ENCODE measurements around the gene PCDHGA12. TPM values are rescaled to one million over a fixed set of nuclear protein-coding genes. Genes with fewer than 3 reads are reported as not detected.

The PCDHGA12 gene
- total and polyA plus RNA-seq, 2 of the 8 experiments (the other 6 are each of a cell fraction or from before 2014, with no cell fraction given): 0.88 to 1.3 TPM

DNA sequence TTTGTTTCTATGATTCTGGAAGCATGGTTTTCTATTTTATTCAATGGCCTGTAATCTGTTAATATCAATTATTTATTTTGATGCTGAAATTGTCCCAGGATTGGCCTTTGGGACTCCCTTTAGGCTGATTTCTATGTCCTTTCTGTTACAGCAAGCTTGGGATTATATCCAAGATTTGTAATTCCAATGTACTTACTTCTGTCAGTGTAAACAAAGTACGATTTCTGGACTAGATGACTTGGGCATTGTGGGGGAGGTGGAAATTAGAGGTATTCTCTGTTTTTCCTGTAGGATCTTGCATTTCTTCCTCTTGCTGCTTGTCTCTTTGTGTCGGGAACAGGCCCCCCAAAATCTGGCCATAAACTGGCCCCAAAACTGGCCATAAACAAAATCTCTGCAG, 3.7 kb downstream of the PCDHGA12 start:
- H2BK5ac ChIP-seq (ENCODE audit: low read depth, low read length): no peak overlapping the region
- H2BK120ac ChIP-seq (replicated peaks; ENCODE audit: low read depth, low read length): no peak overlapping the region
- H3K18ac ChIP-seq (ENCODE audit: extremely low read depth, low read length): no peak overlapping the region
- no peak overlapping the region for H4K91ac ChIP-seq (replicated peaks; ENCODE audit: insufficient read length, low read length)
- H2AFZ ChIP-seq (ENCODE audit: low read length): no peak overlapping the region
- DNase-seq (ENCODE audit: low read depth in 1 of 2, low spot score in 2 of 2): no peak
- H3K9ac ChIP-seq (replicated peaks in 1 of 4; ENCODE audit: extremely low read depth in 1 of 4, low read depth in 3 of 4, low read length in 3 of 4): no peak overlapping the region
- no peak overlapping the region for H2BK12ac ChIP-seq (ENCODE audit: low read depth, low read length)
- 96% methylated on average over 2 of the region's 2 CpGs; no CpG with 5 or more reads in 1 of the 2 experiments for WGBS, 2 experiments (ENCODE audit: extremely low coverage in 1 of 2, insufficient coverage in 1 of 2, insufficient read length in 1 of 2, insufficient replicate concordance in 2 of 2, low coverage in 1 of 2, low lambda C conversion rate in 2 of 2, missing lambda C conversion rate in 1 of 2)
- peaks cover 18 to 28% of the 10 kb centered on the region in 2 experiments for H3K9me3 ChIP-seq (ENCODE audit: insufficient read depth in 2 of 2, low read depth in 1 of 2, low read length in 1 of 2)
- H3K36me3 ChIP-seq (ENCODE audit: control insufficient read depth in 2 of 4, insufficient read depth in 4 of 4, low read length in 3 of 4): peaks cover 0 to 6% (median 0%) of the 10 kb centered on the region in 4 experiments; a peak in 2 of 8 replicates
- ChIA-PET POLR2A (ENCODE audit: partially characterized antibody) (no interaction called here), CTCF (ENCODE audit: partially characterized antibody) (interaction anchor here (7.0 kb wide), 1 partner anchor 15 kb away, joined by 67 read pairs; the partner anchor contains the start of genes PCDHGA11 and PCDHGB7)
- no peak for TF ChIP-seq EGR1 (IDR thresholded peaks at IDR 0.05; ENCODE audit: borderline replicate concordance, low read depth, low read length)
- TF ChIP-seq SIX5 (IDR thresholded peaks at IDR 0.05; ENCODE audit: low read depth, low read length): no peak
- H3K4me3 ChIP-seq (ENCODE audit: extremely low read depth in 1 of 4, insufficient read depth in 2 of 4, low read depth in 3 of 4, low read length in 4 of 4): no peak overlapping the region
- H2BK15ac ChIP-seq (ENCODE audit: low read length): no peak overlapping the region
- no peak overlapping the region for H3K4me2 ChIP-seq (ENCODE audit: insufficient read depth in 1 of 2, low read depth in 2 of 2, low read length in 2 of 2)
- H4K5ac ChIP-seq (ENCODE audit: insufficient read length, low read depth, low read length): no peak overlapping the region
- no peaks in the 10 kb centered on the region for H3K23me2 ChIP-seq (ENCODE audit: low read depth, low read length)
- H3K56ac ChIP-seq (replicated peaks; ENCODE audit: insufficient read length, low read depth, low read length): no peak overlapping the region
- no peak overlapping the region for H2AK5ac ChIP-seq (ENCODE audit: low read depth, low read length)
- no peaks in the 10 kb centered on the region for H3K79me2 ChIP-seq (ENCODE audit: control insufficient read depth in 1 of 2, insufficient read depth in 2 of 2, low read length in 2 of 2)
- no peaks in the 10 kb centered on the region for H3K4me1 ChIP-seq (replicated peaks in 1 of 4; ENCODE audit: control insufficient read depth in 3 of 4, insufficient read depth in 4 of 4, low read length in 3 of 4)
- no peak overlapping the region for H3K14ac ChIP-seq (ENCODE audit: insufficient read length)
- H3K23ac ChIP-seq (ENCODE audit: insufficient read length): no peak overlapping the region
- H2BK20ac ChIP-seq (ENCODE audit: low read length): no peak overlapping the region
- no peak overlapping the region for H3K4ac ChIP-seq (replicated peaks; ENCODE audit: insufficient read length, low read depth, low read length)
- no peaks in the 10 kb centered on the region for H4K20me1 ChIP-seq (replicated peaks in 1 of 2; ENCODE audit: control insufficient read depth in 1 of 2, insufficient read depth in 2 of 2, low read length in 2 of 2)
- no peak for FAIRE-seq
- no peaks in the 10 kb centered on the region for H3K27me3 ChIP-seq (replicated peaks in 1 of 4; ENCODE audit: control insufficient read depth in 3 of 4, extremely low read depth in 1 of 4, insufficient read depth in 3 of 4, low read length in 3 of 4)
- no peak overlapping the region for H3K27ac ChIP-seq (ENCODE audit: low read depth, low read length)
- H4K8ac ChIP-seq (ENCODE audit: extremely low read depth, insufficient read depth, low read length): no peak overlapping the region
- no peaks in the 10 kb centered on the region for H3K79me1 ChIP-seq (ENCODE audit: low read depth, low read length)
